Activated CD4-positive, alpha-beta T cell treated with anti-CD3 and anti-CD28 coated beads, Interleukin-2, amount 50 U/mL, for 24 hours (primary cell): ENCODE results near the gene PLEKHA1.

Experiments used
- DNase-seq, 2 donors: peaks; one replicate each; pipeline ENCODE4 v3.0.0-alpha.2; 2020; ENCODE audit warnings: low read depth in 1 of 2, low spot score in 1 of 2

PLEKHA1 gene

DNA sequence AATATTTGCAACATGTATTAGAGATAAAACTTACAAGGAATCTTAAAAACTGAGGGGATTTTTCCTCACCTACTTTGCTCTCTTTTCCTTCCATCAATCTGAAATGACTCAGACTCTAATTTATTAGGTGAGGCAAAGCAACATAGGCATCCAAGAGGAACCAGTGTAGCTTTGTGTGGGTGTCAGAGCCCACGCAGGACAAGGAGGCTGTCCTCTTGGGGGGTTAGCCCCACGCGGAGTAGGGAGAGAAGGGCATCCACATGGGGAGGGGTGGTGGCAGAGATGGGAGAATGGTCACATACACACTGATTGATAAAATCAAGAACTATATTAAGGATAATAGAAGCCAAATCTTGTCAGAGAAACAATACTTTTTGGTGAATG is 46.1 kb downstream of the PLEKHA1 start:
- no peak for DNase-seq

DNA sequence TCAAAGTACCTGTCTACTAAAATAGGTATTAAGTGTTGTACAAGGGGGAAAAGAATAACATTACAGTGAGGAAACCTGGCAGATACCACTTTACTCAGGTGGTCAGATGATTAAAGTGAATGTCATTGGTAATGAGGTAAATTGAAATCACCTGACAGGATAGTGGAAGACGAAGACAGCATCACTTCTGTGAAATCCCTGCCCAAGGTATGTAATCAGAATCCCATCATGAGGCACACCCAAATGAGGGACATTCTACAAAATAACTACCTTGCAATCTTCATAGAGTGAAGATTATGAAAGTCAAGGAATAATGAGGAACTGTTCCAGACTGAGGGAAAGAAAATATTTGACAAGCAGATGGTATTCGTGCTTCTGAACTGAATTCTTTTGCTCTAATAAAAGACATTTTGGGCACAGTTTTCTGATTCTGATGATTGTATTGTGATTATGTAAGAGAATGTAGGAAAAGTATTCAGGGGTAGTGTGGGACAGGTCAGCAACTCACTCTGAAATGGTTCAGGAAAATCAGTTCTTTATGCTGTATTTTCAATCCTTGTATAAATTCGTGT is 46.6 kb downstream of the PLEKHA1 start:
- no peak for DNase-seq

DNA sequence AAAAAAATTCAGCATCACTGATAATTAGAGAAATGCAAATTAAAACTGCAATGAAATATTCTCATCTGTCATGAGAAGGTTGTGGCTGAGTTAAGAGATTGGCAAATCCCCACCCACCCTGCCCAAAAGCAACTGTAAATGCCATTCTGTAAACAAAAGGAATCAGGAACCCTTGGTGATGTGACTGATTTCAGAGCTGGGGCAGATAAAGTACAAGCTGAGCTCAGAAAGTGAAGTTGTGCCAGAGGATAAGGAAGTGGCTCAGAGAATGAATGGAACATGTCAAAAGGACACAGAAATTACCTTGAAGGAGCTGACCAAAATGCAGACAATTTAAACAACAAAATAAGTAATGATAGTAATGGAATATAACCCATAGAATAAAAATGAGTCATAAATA is 47.2 kb downstream of the PLEKHA1 start:
- DNase-seq, result no peak

DNA sequence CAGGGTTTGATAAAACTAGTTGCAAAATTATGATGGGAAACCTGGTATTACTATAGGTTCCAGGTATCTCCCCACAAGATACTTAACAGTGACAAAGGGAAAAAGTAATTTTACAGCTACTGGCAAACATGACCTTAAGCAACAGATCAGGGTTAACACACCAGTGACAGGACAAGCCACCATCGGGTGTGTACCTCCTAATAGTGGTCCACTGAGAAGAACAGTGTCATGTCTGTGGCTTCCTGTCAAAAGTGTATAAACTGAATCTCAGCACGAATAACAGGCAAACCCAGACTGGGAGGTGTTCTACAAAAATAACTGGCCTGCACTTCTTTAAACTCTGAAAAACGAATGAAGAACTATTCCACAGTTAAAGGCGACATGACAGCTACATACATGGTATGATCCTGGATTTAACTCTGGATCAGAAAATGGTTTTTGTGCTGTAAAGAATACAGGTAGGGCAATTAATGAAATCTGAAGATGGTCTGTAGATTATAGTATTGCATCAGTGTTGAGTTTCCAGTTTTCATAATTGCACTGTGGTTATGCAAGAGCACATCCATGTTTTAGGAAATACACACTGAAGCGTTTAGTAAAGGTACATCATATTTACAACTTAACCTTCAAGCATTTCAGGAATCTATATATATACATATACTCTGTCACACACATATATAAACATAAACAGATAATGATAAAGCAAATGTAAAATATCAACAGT is 47.9 kb downstream of the PLEKHA1 start:
- DNase-seq, result no peak

DNA sequence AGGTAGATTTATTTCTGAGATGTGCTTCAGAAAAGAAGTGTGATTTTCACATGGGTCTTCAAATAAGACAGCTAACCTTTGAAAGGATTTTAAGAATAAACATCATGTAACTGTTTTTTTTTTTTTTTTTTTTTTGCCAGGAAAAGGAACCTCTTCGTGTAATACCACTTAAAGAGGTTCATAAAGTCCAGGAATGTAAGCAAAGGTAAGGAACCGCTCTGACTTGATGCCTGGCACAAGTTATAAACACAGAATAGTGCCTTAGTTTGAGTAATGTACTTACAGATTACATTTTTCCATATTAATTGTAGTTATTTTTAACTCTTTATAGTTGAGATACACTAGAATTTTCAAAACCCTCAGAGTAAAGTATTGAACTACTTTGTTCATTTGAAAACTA is 49.6 kb downstream of the PLEKHA1 start:
- DNase-seq, result no peak

DNA sequence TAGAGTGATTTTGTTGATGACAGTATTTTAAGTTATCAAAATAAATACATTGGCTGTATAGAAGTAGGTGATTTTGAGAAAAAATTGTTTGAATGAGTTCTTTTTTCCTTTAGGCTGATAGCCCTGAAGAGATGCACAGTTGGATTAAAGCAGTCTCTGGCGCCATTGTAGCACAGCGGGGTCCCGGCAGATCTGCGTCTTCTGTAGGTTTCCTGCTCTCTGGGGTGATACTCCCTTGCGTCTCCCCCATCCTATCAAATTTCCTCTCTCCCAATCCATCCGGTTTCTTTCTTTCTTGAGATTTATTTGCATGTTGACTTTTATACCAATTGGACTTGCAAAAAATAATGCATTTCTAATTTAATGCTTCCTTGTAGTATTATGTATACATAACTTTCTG is 52.3 kb downstream of the PLEKHA1 start:
- no peak for DNase-seq

DNA sequence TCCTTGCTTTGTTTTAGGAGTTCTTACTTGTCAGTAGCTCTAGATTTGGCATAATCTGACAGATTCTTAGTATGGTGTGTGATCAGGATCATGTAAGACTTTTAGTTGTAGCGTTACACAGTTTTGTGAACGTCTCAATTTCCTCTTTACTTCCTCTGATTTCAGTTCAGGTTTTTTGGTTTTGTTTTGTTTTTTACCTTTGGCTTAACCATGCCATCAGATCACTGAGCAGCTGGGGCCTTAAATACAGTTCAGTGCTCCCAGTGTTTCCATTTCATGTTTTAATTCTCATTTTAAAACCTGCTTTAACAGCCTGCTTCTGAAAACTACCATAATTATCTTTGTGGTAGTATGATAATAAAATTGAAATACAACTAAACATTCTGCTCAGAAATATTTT is 52.8 kb downstream of the PLEKHA1 start:
- no peak for DNase-seq

DNA sequence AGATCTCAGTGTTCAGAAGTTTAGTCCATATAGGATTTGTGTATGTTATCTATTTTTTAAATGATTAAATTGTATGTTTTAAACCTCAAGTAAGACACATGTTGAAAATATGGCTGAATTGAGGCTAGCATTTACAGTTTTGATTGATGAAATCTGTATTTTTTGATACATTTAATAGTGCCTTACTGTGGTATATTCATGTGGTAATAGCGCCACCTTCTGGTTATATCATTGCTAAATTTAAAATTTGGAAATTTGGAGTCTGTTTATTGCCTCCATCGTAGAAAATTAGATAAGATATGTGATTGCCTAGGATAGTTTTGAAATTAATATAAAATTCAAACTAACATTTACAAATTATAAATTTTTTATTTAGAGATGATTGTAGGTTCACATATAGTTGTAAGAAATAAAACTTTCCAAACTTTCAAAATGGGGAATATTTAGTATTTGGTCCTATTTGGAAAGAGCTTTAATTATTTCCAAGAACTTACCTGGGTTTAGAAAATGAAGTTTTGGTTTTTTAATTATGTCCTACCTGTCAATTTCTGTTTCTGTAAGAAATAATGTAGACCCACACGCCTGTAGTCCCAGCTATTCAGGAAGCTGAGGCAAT is 60.8 kb downstream of the PLEKHA1 start:
- peak in 1 of 2 donors; percentile 19 for DNase-seq

DNA sequence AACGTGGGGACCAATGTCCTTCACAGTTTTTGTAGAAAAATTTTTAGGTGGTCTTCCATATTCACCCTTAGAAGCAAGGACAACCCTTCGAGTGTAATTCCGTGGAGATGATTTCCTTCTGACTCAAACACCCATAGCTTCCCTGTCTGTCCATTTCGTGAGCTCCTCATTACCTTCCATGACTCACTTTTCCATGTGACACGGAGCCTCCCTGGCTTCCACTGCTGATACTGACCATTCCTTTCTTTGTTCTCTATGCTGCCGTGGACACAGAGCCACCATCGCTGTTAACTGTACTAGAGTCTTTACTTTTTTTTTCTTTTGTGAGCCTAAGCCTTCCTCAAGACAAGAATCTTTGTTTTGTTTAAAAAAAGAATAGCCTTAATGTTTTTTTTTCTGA is 67.5 kb downstream of the PLEKHA1 start:
- DNase-seq, result no peak

DNA sequence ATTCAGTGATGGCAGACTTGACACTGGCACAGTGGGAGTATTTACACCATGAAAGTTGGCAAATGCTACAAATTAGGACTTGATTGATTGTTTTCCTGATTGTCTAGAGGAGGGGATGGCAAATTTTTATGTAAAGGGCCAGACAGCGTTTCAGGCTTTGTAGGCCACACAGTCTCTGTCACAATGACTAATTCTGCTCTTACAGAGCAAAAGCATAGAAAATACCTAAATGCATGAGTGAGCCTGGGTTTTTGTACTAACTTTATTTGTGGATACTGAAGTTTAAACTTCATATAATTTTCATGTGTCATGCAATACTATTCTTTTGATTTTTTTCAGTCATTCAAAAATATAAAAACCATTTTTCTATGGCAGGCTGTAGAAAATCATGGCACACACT is 71.0 kb downstream of the PLEKHA1 start:
- no peak for DNase-seq

DNA sequence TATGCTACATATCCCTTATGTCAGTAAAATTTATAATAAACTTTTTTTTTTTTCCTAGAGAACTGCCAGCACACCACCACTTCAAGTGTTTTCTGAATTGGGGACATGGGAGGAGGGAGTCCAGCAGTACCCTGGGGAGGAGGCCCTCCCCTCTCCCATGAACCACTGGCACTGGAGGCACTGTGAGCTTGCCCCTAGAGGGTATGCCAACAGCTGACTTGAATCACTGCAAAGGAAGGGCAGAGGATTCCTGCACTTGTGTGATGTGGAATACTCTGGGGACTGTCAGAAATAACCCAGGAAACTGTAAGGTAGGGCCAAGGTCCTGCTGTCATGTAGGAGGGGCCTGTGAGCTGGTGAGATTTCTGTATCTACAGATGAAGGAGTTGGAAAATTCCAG is 71.4 kb downstream of the PLEKHA1 start:
- no peak for DNase-seq

DNA sequence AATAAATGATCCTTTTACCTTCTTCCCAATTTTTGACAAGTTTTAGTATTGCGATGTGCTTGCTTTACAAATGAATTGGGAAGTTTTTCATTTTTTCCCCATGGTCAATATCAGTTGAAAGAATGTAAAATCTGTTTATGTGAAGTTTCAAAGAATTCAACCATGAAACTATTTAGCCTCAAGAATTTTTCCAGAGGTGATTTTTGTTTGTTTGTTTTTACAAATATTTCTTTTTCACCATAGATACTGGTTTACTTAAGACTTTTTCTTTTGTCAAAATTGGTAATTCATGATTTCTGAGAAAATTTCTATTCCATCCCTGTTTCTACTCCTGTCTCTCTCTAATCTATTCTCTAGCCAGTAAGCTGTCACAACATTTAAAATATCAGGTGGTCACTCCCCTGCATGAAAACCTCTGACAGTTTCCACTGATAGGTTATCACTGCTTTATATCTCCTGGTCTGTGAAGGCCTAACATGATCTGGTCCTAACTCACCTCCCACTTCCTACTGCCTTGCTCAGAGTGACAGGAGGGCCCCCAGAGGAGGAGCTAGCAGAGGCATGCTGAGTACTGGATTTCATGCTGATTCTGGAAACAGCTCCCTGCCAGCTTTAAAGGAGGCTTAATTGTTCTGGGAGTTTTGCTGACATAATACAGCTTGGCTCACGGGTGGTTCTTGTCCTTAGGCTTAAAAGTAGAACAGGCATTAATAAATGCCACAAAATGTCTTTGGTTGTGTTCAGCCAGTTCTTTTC is 72.3 kb downstream of the PLEKHA1 start:
- DNase-seq, result no peak

DNA sequence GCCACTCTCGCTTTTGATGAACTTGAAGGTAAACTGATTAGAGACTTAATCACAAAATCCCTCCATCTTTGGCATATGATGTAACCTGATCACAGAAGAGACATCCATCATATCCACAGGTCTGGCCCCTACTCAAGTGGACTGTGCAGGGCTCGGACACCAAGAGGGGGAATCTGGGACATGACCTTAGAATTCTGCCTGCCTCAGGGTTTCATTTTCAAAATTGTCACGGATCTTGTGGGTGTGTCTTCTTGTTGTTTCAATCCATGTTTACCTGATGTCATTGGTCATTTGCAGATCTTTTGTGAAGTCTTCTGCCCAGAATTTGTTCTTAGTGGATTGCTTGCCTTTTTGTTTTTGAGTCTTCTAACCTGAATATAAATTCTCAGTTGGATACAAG is 74.1 kb downstream of the PLEKHA1 start:
- DNase-seq, result no peak

DNA sequence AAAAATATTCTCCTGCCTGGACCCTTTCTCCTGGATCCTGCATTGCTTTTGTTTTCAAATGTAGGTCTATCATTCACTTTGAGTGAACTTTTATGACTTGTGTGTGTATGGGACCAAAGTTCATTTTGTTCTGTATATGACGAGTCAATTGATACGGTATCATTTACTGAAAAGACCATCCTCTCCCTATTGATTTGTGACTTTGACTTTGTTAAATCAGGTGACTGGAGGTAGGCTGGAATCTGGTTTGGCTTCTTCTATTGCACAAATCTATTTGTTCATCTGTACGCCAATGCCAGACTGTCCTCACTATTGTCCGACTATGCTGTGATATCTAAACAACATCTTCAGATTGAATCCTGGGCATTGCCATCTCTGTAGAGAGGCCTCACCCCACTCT is 74.6 kb downstream of the PLEKHA1 start:
- DNase-seq, result no peak

DNA sequence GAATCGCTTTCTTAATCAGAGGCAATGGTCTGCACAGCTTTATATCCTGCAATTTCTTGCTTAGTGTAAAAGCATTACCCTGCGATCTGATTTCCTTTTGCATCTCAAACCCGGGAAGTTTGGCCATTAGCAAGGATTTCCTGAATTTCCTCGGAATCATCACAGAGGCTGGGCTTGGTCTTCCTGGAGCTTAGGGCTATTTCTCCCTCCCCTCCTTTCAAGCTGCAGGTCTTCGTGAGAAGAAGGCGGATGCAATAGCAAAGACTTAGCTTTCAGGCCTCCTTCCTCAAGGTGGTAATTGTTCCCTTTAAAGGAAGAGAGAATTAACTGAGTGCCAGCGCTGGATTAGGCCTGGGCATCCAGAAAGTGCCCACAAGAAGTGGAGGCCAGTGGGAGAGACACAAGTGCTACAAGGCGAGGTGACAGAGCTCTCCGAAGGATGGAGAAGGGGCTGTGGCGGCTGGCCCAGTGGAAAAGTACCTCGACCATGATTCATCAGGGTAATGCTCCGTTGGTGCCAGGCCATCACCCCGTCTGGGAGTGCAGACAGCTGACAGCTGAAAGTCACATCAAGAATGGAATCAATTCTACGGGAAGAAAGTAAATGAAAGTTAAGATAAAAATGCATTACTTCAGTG is 76.0 kb downstream of the PLEKHA1 start:
- DNase-seq, result no peak

DNA sequence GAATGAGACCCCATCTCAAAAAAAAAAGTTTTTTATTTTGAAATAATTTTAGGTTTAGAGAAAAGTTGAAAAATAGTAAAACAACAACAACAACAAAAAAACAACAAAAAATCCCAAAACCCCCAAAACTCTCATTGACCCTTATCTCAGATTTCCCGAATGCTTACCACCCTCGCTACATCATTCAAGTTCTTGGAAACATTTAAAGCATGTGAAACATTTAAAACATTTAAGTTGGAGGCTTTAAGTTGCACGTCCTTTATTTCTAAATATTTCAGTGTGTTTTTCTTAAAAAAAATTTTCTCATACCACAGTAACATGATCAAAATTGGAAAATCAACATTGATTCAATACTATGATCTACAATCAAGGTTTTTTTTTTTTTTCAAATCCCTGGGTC is 79.6 kb downstream of the PLEKHA1 start:
- DNase-seq, result no peak

DNA sequence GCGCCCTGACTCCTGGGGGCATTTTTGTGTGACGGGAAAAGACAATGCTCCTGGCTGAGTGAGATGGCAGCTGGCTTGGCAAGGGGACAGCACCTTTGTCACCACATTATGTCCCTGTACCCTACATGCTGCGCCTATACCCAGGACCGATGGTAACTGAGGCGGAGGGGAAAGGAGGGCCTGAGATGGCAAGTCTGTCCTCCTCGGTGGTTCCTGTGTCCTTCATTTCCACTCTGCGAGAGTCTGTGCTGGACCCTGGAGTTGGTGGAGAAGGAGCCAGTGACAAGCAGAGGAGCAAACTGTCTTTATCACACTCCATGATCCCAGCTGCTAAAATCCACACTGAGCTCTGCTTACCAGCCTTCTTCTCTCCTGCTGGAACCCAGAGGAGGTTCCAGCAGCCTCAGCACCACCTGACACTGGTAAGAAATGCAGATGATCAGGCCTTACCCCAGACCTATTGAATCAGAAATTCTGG is 80.1 kb downstream of the PLEKHA1 start, which contains the start of gene ARMS2:
Gene ARMS2 (plus strand): TSS at position 51 of the 478 bp plus-strand sequence. CDS start 75 bp downstream, at position 126.
- DNase-seq, result no peak

DNA sequence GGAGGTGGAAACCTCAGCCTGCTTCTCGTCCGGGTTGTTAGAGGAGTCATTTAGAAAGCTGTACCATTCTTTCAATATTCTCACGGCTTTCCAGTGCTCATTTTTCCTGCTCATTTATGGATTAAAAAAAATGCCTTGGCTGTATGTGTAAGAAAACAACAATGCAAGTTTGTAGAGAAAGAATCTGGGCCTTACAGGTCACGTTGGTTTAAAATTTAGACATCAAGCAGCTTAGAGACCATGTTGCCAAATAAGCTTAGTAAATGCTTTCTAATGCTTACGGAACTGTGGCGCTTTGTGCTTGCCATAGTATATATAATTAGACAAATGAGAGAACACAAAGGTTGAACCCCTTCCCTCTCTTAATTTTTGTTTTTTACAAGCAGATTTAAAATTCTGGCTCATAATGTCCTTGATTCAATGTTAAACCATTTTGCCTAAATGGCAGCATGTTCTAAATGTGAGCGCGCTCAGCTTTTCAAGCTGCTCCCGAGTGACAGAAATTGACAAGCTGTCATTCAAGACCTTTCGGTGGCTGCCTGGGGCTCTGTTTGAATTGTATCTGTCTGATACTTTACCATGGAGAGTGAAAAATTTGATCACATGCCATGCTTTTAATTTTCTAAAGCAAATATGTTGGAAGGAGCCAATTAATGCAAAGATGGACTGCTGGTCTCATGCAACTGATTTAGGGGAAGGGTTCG is 81.0 kb downstream of the PLEKHA1 start:
- DNase-seq, result no peak

DNA sequence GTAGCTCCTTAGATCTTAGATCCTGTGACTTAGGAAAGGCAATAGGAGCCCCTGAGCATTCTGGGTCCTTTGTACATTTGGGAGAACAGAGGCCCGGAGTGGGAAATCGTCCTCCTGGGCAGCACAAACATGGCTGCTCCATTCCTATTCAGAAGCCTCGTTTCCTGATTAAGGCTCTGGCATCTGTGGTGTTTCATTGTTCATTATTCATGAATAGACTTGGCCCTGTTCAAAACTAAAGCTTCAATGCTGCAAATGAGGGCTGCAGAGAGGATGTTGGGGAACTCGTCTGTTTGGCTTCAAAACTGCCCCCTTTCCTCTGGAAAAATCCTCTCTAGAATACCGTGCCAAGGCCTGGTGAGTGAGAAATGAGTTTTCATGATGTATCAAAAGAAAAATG is 83.4 kb downstream of the PLEKHA1 start:
- DNase-seq, result no peak

DNA sequence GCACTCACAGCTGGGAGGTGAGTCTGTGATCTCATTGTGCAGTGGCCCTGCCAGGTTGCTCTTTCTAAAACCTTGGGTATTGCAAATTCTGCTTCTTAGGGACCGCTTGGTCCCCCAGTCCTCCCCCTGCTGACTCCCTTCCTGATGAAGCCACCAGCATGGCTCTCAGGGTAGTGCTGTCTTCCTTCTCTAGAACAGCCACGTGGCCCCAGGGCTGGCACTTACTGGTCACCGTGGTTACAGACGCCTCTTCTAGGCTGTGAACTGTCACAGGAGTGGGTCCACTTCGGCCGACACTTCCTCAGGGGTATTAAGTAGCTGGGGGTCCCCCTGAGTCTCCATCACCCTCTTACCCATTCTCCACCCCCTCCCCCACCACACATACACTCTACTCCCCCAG is 84.2 kb downstream of the PLEKHA1 start:
- no peak for DNase-seq
